Osteocyte (in vitro differentiated cells): Measurements from ENCODE around the gene AARS2. TPM values are rescaled to one million over a fixed set of nuclear protein-coding genes. Genes with fewer than 3 reads are reported as not detected.
"Not testable (repeated sequence)": the region's sequence is repeated elsewhere in the genome, so short reads cannot be mapped to it uniquely, and the experiment has no call there.

Source experiments
- DNase-seq: peaks from one replicate; pipeline ENCODE4 v3.0.0; 2021; ENCODE audit warnings: mixed read lengths; ENCODE audit not compliant: unreplicated experiment; ENCODE audit errors: extremely low spot score
- H3K27ac Mint-ChIP-seq: one replicate; pipeline ENCODE4 v1.8.0; 2021; ENCODE audit warnings: mild to moderate bottlenecking, mixed read lengths; ENCODE audit not compliant: unreplicated experiment
- H3K27me3 Mint-ChIP-seq: one replicate; pipeline ENCODE4 v1.8.0; 2021; ENCODE audit warnings: mixed read lengths; ENCODE audit not compliant: unreplicated experiment
- H3K36me3 Mint-ChIP-seq: one replicate; pipeline ENCODE4 v1.8.0; 2021; ENCODE audit warnings: mixed read lengths; ENCODE audit not compliant: unreplicated experiment
- H3K4me1 Mint-ChIP-seq: one replicate; pipeline ENCODE4 v1.8.0; 2021; ENCODE audit warnings: mixed read lengths; ENCODE audit not compliant: unreplicated experiment
- H3K4me3 Mint-ChIP-seq: one replicate; pipeline ENCODE4 v1.8.0; 2021; ENCODE audit warnings: mild to moderate bottlenecking, moderate library complexity, mixed read lengths; ENCODE audit not compliant: unreplicated experiment
- H3K9me3 Mint-ChIP-seq: one replicate; pipeline ENCODE4 v1.8.0; 2021; ENCODE audit warnings: mixed read lengths; ENCODE audit not compliant: unreplicated experiment
- CTCF ChIP-seq: fragments of 200-600 bp; sonication (generic); IDR thresholded peaks from 2 replicates; pipeline ENCODE4 v1.5.0; 2021; ENCODE audit warnings: antibody characterized with exemption, mild to moderate bottlenecking, moderate library complexity
- total RNA-seq: library from RNA; stranded (reverse); gene quantifications from 2 replicates; pipeline ENCODE4 v1.2.1, GENCODE V29; 2021

Gene AARS2
- total RNA-seq, 1 donor from 2014 or later = 13.2 TPM

GRCh38 chr6:44329858-44330257 is 16.7 kb upstream of the AARS2 start:
- DNase-seq = no peak
- no peak overlapping the region for H3K27ac Mint-ChIP-seq
- H3K4me3 Mint-ChIP-seq = no peak overlapping the region
- no peaks in the 10 kb centered on the region for H3K4me1 Mint-ChIP-seq
- no peak for TF ChIP-seq CTCF
- no peaks in the 10 kb centered on the region for H3K9me3 Mint-ChIP-seq
- H3K27me3 Mint-ChIP-seq = peaks cover 62% of the 10 kb centered on the region
- H3K36me3 Mint-ChIP-seq = no peaks in the 10 kb centered on the region

DNA sequence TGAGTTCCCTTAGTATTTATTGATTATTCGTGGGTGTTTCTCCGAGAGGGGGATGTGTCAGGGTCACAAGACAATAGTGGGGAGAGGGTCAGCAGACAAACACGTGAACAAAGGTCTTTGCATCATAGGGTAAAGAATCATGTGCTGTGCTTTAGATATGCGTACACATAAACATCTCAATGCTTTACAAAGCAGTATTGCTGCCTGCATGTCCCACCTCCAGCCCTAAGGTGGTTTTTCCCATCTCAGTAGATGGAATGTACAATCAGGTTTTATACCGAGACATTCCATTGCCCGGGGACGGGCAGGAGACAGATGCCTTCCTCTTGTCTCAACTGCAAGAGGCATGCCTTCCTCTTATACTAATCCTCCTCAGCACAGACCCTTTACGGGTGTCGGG is 15.1 kb upstream of the AARS2 start:
- not testable (repeated sequence) for H3K27ac Mint-ChIP-seq, H3K4me3 Mint-ChIP-seq, DNase-seq, H3K9me3 Mint-ChIP-seq, H3K36me3 Mint-ChIP-seq, H3K4me1 Mint-ChIP-seq
- H3K27me3 Mint-ChIP-seq = peaks cover 66% of the 10 kb centered on the region

DNA sequence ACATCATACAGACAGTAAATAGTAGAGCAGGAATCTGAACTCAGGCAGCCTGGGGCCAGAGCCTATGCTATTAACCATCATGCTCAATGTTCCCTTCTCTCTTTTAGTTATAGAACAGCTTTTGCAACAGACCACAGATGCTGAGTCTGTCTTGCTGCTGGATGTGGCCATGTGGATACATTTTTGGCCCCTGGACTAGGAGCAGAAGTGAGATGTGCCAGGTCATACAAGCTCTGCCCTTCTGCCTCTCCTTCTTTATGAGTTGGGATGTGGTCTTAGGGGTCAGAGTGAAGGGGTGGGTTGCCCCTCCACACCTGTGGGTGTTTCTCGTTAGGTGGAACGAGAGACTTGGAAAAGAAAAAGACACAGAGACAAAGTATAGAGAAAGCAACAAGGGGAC is 14.6 kb upstream of the AARS2 start:
- H3K27ac Mint-ChIP-seq = no peak overlapping the region
- TF ChIP-seq CTCF = no peak
- H3K4me1 Mint-ChIP-seq = no peaks in the 10 kb centered on the region
- no peak for DNase-seq
- peaks cover 64% of the 10 kb centered on the region for H3K27me3 Mint-ChIP-seq
- H3K36me3 Mint-ChIP-seq = no peaks in the 10 kb centered on the region
- H3K9me3 Mint-ChIP-seq = no peaks in the 10 kb centered on the region
- H3K4me3 Mint-ChIP-seq = no peak overlapping the region

DNA sequence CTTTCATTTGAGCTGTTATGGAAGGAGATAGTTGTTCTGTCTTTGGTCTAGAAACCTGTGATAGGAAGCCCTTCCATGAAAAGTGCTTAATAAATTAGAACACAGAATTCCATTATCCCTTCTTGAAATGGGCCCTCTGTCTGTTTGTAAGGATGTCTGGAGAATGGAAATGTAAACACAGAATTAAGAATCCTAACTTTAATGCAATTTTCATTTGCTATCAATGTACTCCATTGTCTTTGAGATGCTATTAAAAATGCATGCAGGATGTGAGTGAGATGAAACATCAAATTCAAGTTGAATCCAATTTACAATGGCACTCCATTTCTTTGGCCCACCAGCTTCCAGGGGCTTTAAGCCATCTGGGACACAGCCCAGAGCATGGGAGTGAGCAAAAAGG is 13.9 kb upstream of the AARS2 start:
- no peak for DNase-seq
- H3K27ac Mint-ChIP-seq = no peak overlapping the region
- H3K4me3 Mint-ChIP-seq = no peak overlapping the region
- no peaks in the 10 kb centered on the region for H3K36me3 Mint-ChIP-seq
- H3K4me1 Mint-ChIP-seq = no peaks in the 10 kb centered on the region
- H3K9me3 Mint-ChIP-seq = no peaks in the 10 kb centered on the region
- H3K27me3 Mint-ChIP-seq = peaks cover 61% of the 10 kb centered on the region
- TF ChIP-seq CTCF = no peak

DNA sequence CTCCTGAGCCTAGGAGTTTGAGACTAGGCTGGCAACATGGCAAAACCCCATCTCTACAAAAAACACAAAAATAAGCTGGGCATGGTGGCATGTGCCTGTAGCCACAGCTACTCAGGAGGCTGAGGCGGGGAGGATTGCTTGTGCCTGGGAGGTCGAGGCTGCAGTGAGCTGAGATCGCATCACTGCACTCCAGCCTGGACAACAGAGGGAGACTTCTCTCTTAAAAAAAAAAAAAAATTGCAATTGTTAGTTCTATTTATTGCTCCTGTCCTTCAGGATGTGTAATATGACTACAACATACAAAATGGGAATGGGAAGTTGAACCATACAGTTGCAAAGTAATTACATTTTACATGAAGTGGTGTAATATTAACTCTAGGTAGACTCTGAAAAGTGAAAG is 8.1 kb upstream of the AARS2 start:
- no peak for DNase-seq
- no peaks in the 10 kb centered on the region for H3K4me1 Mint-ChIP-seq

DNA sequence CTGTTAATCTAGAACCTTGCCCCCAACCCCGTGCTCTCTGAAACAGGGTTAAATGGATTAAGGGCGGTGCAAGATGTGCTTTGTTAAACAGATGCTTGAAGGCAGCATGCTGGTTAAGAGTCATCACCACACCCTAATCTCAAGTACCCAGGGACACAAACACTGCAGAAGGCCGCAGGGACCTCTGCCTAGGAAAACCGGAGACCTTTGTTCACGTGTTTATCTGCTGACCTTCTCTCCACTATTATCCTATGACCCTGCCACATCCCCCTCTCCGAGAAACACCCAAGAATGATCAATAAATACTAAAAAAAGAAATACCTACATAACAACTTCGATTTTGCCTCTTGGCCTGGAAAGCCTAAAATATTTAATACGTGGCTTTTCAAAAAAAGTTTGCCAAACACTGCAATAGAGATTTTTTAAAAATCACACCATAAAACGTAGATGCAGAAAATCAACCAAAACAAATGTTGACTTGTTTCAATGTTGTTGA is 4.0 kb upstream of the AARS2 start:
- H3K9me3 Mint-ChIP-seq, H3K27ac Mint-ChIP-seq, H3K4me1 Mint-ChIP-seq, DNase-seq, H3K4me3 Mint-ChIP-seq, H3K36me3 Mint-ChIP-seq: not testable (repeated sequence)
- peaks cover 53% of the 10 kb centered on the region for H3K27me3 Mint-ChIP-seq

More for the DNA sequence above, 8.1 kb upstream of the AARS2 start:
- no peaks in the 10 kb centered on the region for H3K36me3 Mint-ChIP-seq
- H3K27me3 Mint-ChIP-seq = peaks cover 55% of the 10 kb centered on the region
- H3K9me3 Mint-ChIP-seq = no peaks in the 10 kb centered on the region
- no peak overlapping the region for H3K27ac Mint-ChIP-seq
- no peak overlapping the region for H3K4me3 Mint-ChIP-seq
- TF ChIP-seq CTCF = no peak
